ENCODE data around the gene SLC35D1.
"Not testable (repeated sequence)": the region's sequence is repeated elsewhere in the genome, so short reads cannot be mapped to it uniquely, and the experiment has no call there.

SLC35D1 gene

GRCh38 chr1:66985835-66986234 is 68.1 kb downstream of the SLC35D1 start:
- DNase-seq (ENCODE audit: low read depth), result no peak

GRCh38 chr1:66984491-66984890 is 69.5 kb downstream of the SLC35D1 start:
- no peak for DNase-seq (ENCODE audit: low read depth)

- no peak for DNase-seq (ENCODE audit: low read depth)
Measured at GRCh38 chr1:66982561-66983260, 71.2 kb downstream of the SLC35D1 start.

- no peak for DNase-seq (ENCODE audit: low read depth)
Measured at GRCh38 chr1:66981679-66982078, 72.3 kb downstream of the SLC35D1 start.

GRCh38 chr1:66980745-66981367 is 73.1 kb downstream of the SLC35D1 start:
- DNase-seq (ENCODE audit: low read depth), result no peak

- DNase-seq (ENCODE audit: low read depth), result not testable (repeated sequence)
Measured at GRCh38 chr1:66979621-66980020, 74.3 kb downstream of the SLC35D1 start.

GRCh38 chr1:66978201-66978600 is 75.7 kb downstream of the SLC35D1 start:
- DNase-seq (ENCODE audit: low read depth), result no peak

- no peak for DNase-seq (ENCODE audit: low read depth)
Measured at GRCh38 chr1:66968574-66968973, 85.4 kb downstream of the SLC35D1 start.

- DNase-seq (ENCODE audit: low read depth), result not testable (repeated sequence)
Measured at GRCh38 chr1:66966188-66966873, 87.6 kb downstream of the SLC35D1 start.

GRCh38 chr1:66957938-66958337 is 96.0 kb downstream of the SLC35D1 start:
- DNase-seq (ENCODE audit: low read depth), result no peak

- DNase-seq (ENCODE audit: low read depth), result no peak
Measured at GRCh38 chr1:66954208-66954607, 99.7 kb downstream of the SLC35D1 start.

GRCh38 chr1:66951513-66951912 is 102.4 kb downstream of the SLC35D1 start:
- peak; percentile 83 for DNase-seq (ENCODE audit: low read depth)
